Naive thymus-derived CD4-positive, alpha-beta T cell (primary cell): ENCODE measurements around the gene NLGN4X. TPM values are rescaled to one million over a fixed set of nuclear protein-coding genes. Genes with fewer than 3 reads are reported as not detected.

Source experiments
- ATAC-seq: fragments of 150-1000 bp; cut with Tn5 transposase; 2 replicates; pipeline ENCODE4 v1.10.0; 2021; ENCODE audit warnings: mild to moderate bottlenecking, moderate library complexity
- CTCF ChIA-PET: fragments of 350-600 bp; sonication (Branson Sonifier 250); formaldehyde crosslinking; loops from one replicate; lab custom pipeline; 2021; ENCODE audit warnings: antibody characterized with exemption; lab: Charles Lee
- POLR2A ChIA-PET: fragments of 350-600 bp; sonication (Branson Sonifier 250); formaldehyde crosslinking; loops from one replicate; lab custom pipeline; 2021; ENCODE audit warnings: antibody characterized with exemption, inconsistent platforms; lab: Charles Lee
- DNase-seq, 9 donors: peaks; one replicate each; pipeline versions ENCODE4 v3.0.0 to v3.0.0-alpha.2; 2020 to 2022; ENCODE audit warnings: mixed read lengths in 1 of 9
- H3K27ac ChIP-seq: one replicate; pipeline ENCODE4 v1.7.0; 2013; ENCODE audit warnings: mild to moderate bottlenecking, low read depth, low read length, moderate library complexity
- H3K27me3 ChIP-seq, 2 donors: one replicate each; pipeline ENCODE4 v1.7.0; 2013; ENCODE audit warnings: low read length in 2 of 2, mild to moderate bottlenecking in 2 of 2, moderate library complexity in 2 of 2; ENCODE audit not compliant: control insufficient read depth in 2 of 2, insufficient read depth in 2 of 2
- H3K36me3 ChIP-seq, 3 experiments: 1 replicate in 2 of 3; 2 replicates in 1 of 3; pipeline ENCODE4 v1.7.0; 2013; ENCODE audit warnings: low read length in 3 of 3, mild to moderate bottlenecking in 3 of 3, moderate library complexity in 1 of 3; ENCODE audit not compliant: insufficient read depth in 3 of 3, control insufficient read depth in 2 of 3
- H3K4me1 ChIP-seq, 2 donors: one replicate each; pipeline ENCODE4 v1.7.0; 2013; ENCODE audit warnings: low read length in 2 of 2, mild to moderate bottlenecking in 2 of 2, moderate library complexity in 1 of 2; ENCODE audit not compliant: control insufficient read depth in 2 of 2, insufficient read depth in 2 of 2
- H3K4me3 ChIP-seq: 2 replicates; pipeline ENCODE4 v1.7.0; 2013; ENCODE audit warnings: mild to moderate bottlenecking, low read length
- H3K9me3 ChIP-seq, 3 experiments: 1 replicate in 2 of 3; 2 replicates in 1 of 3; pipeline ENCODE4 v1.7.0; 2013; ENCODE audit warnings: low read length in 3 of 3; ENCODE audit not compliant: control insufficient read depth in 2 of 3
- H3K27ac Mint-ChIP-seq, 9 donors: one replicate each; pipeline ENCODE4 v1.8.0; 2020 to 2022; ENCODE audit warnings: mixed read lengths in 9 of 9, mild to moderate bottlenecking in 8 of 9, moderate library complexity in 5 of 9, inconsistent platforms in 2 of 9
- H3K27me3 Mint-ChIP-seq, 5 donors: one replicate each; pipeline ENCODE4 v1.8.0; 2021 to 2022; ENCODE audit warnings: mixed read lengths in 5 of 5, mild to moderate bottlenecking in 1 of 5
- H3K36me3 Mint-ChIP-seq, 5 donors: one replicate each; pipeline ENCODE4 v1.8.0; 2020 to 2022; ENCODE audit warnings: mixed read lengths in 5 of 5, mild to moderate bottlenecking in 3 of 5, inconsistent platforms in 1 of 5
- H3K4me1 Mint-ChIP-seq, 7 donors: one replicate each; pipeline ENCODE4 v1.8.0; 2020 to 2022; ENCODE audit warnings: mixed read lengths in 7 of 7, mild to moderate bottlenecking in 3 of 7, inconsistent platforms in 1 of 7
- H3K4me3 Mint-ChIP-seq, 10 donors: one replicate each; pipeline ENCODE4 v1.8.0; 2020 to 2022; ENCODE audit warnings: mild to moderate bottlenecking in 10 of 10, mixed read lengths in 10 of 10, moderate library complexity in 6 of 10, inconsistent platforms in 2 of 10
- H3K9me3 Mint-ChIP-seq, 11 donors: one replicate each; pipeline ENCODE4 v1.8.0; 2020 to 2022; ENCODE audit warnings: mixed read lengths in 11 of 11, mild to moderate bottlenecking in 4 of 11, inconsistent platforms in 1 of 11, moderate library complexity in 1 of 11
- intact Hi-C, 2 donors: fragments of 100-400 bp; cut with micrococcal nuclease; formaldehyde crosslinking; loops; one replicate each; pipeline ENCODE4 v1.15.1; 2023
- polyA plus RNA-seq, 2 donors: library from polyadenylated mRNA; unstranded; fragments of 300-500 nt; fragmentation: Illumina TruSeq; gene quantifications; one replicate each; pipeline ENCODE4 v1.2.3, GENCODE V29; 2021
- total RNA-seq, 6 experiments: library from RNA in 5 of 6; stranded (reverse) in 5 of 6; gene quantifications; 1 replicate in 5 of 6; 2 replicates in 1 of 6; pipeline ENCODE4 v1.2.3 and lab custom pipeline; 2021 to 2026

The NLGN4X gene
- total and polyA plus RNA-seq, 7 experiments from 2014 or later, result 0.17 TPM; not detected in 6

- no peak for ATAC-seq
Observed at GRCh38 chrX:6203462-6204215, 25.0 kb downstream of the NLGN4X start.

GRCh38 chrX:6199486-6199885 is 29.2 kb downstream of the NLGN4X start:
- no peaks in the 10 kb centered on the region for H3K4me1 ChIP-seq
- peaks cover 0 to 5% (median 0%) of the 10 kb centered on the region in 11 donors for H3K9me3 Mint-ChIP-seq
- no peaks in the 10 kb centered on the region for H3K36me3 Mint-ChIP-seq
- H3K4me3 ChIP-seq, result no peak overlapping the region
- ATAC-seq, result no peak
- POLR2A ChIA-PET, result no interaction called here
- DNase-seq, result no peak
- no peaks in the 10 kb centered on the region for H3K27me3 Mint-ChIP-seq
- CTCF ChIA-PET, result no interaction called here
- H3K27me3 ChIP-seq, result no peaks in the 10 kb centered on the region
- H3K9me3 ChIP-seq, result no peaks in the 10 kb centered on the region
- H3K27ac Mint-ChIP-seq, result no peak overlapping the region
- H3K36me3 ChIP-seq, result no peaks in the 10 kb centered on the region
- H3K27ac ChIP-seq, result no peak overlapping the region
- intact Hi-C loops, result no loop called here
- no peaks in the 10 kb centered on the region for H3K4me1 Mint-ChIP-seq
- no peak overlapping the region for H3K4me3 Mint-ChIP-seq

More at GRCh38 chrX:6203462-6204215, 25.0 kb downstream of the NLGN4X start:
- no peaks in the 10 kb centered on the region for H3K36me3 ChIP-seq
- ChIA-PET POLR2A (no interaction called here), CTCF (no interaction called here)
- Mint-ChIP-seq H3K9me3 (no peaks in the 10 kb centered on the region), H3K4me1 (no peaks in the 10 kb centered on the region), H3K27ac (no peak overlapping the region), H3K4me3 (no peak overlapping the region), H3K27me3 (no peaks in the 10 kb centered on the region), H3K36me3 (no peaks in the 10 kb centered on the region)
- H3K27ac ChIP-seq, result no peak overlapping the region
- no peaks in the 10 kb centered on the region for H3K9me3 ChIP-seq
- intact Hi-C loops, result no loop called here
- DNase-seq, result no peak
- no peaks in the 10 kb centered on the region for H3K27me3 ChIP-seq
- H3K4me1 ChIP-seq, result no peaks in the 10 kb centered on the region
- H3K4me3 ChIP-seq, result no peak overlapping the region

GRCh38 chrX:6187256-6187655 is 41.4 kb downstream of the NLGN4X start:
- Histone ChIP-seq H3K36me3 (no peaks in the 10 kb centered on the region), H3K4me3 (no peak overlapping the region), H3K9me3 (no peaks in the 10 kb centered on the region), H3K4me1 (no peaks in the 10 kb centered on the region), H3K27ac (no peak overlapping the region), H3K27me3 (no peaks in the 10 kb centered on the region)
- DNase-seq, result no peak
- ATAC-seq, result no peak
- intact Hi-C loops, result no loop called here
- Mint-ChIP-seq H3K27ac (no peak overlapping the region), H3K4me1 (no peaks in the 10 kb centered on the region), H3K27me3 (no peaks in the 10 kb centered on the region), H3K9me3 (peaks cover 0 to 5% (median 0%) of the 10 kb centered on the region in 11 donors), H3K36me3 (no peaks in the 10 kb centered on the region), H3K4me3 (no peak overlapping the region)
- ChIA-PET CTCF (no interaction called here), POLR2A (no interaction called here)

- ATAC-seq, result no peak
- CTCF ChIA-PET, result no interaction called here
- no peaks in the 10 kb centered on the region for H3K4me1 ChIP-seq
- POLR2A ChIA-PET, result no interaction called here
- H3K27ac Mint-ChIP-seq, result no peak overlapping the region
- DNase-seq, result no peak
- no peak overlapping the region for H3K4me3 ChIP-seq
- no peaks in the 10 kb centered on the region for H3K9me3 ChIP-seq
- no peak overlapping the region for H3K4me3 Mint-ChIP-seq
- no peak overlapping the region for H3K27ac ChIP-seq
- peaks cover 0 to 3% (median 0%) of the 10 kb centered on the region in 11 donors for H3K9me3 Mint-ChIP-seq
- no peaks in the 10 kb centered on the region for H3K36me3 ChIP-seq
- H3K27me3 ChIP-seq, result no peaks in the 10 kb centered on the region
- no peaks in the 10 kb centered on the region for H3K4me1 Mint-ChIP-seq
- intact Hi-C loops, result no loop called here
- H3K36me3 Mint-ChIP-seq, result no peaks in the 10 kb centered on the region
- peaks cover 0 to 4% (median 0%) of the 10 kb centered on the region in 5 donors for H3K27me3 Mint-ChIP-seq
Observed at GRCh38 chrX:6184900-6185515, 43.7 kb downstream of the NLGN4X start.

- no peaks in the 10 kb centered on the region for H3K27me3 Mint-ChIP-seq
- no peaks in the 10 kb centered on the region for H3K36me3 Mint-ChIP-seq
- no peak overlapping the region for H3K27ac Mint-ChIP-seq
Observed at GRCh38 chrX:6175914-6176313, 52.8 kb downstream of the NLGN4X start.

GRCh38 chrX:6170424-6170823 is 58.2 kb downstream of the NLGN4X start:
- intact Hi-C loops, result no loop called here
- Mint-ChIP-seq H3K27ac (no peak overlapping the region), H3K4me3 (no peak overlapping the region), H3K36me3 (no peaks in the 10 kb centered on the region), H3K27me3 (no peaks in the 10 kb centered on the region), H3K9me3 (peaks cover 0 to 2% (median 0%) of the 10 kb centered on the region in 11 donors), H3K4me1 (no peaks in the 10 kb centered on the region)
- H3K9me3 ChIP-seq, result no peaks in the 10 kb centered on the region
- no peaks in the 10 kb centered on the region for H3K36me3 ChIP-seq
- ATAC-seq (no peak), DNase-seq (no peak)
- CTCF ChIA-PET, result no interaction called here
- no peak overlapping the region for H3K4me3 ChIP-seq
- no peaks in the 10 kb centered on the region for H3K27me3 ChIP-seq
- POLR2A ChIA-PET, result no interaction called here
- no peaks in the 10 kb centered on the region for H3K4me1 ChIP-seq
- H3K27ac ChIP-seq, result no peak overlapping the region

More at GRCh38 chrX:6175914-6176313, 52.8 kb downstream of the NLGN4X start:
- Mint-ChIP-seq H3K4me3 (no peak overlapping the region), H3K9me3 (peaks cover 0 to 2% (median 0%) of the 10 kb centered on the region in 11 donors), H3K4me1 (no peaks in the 10 kb centered on the region)
- intact Hi-C loops, result no loop called here
- no peaks in the 10 kb centered on the region for H3K9me3 ChIP-seq
- H3K27me3 ChIP-seq, result no peaks in the 10 kb centered on the region
- DNase-seq (no peak), ATAC-seq (no peak)
- no peaks in the 10 kb centered on the region for H3K4me1 ChIP-seq
- POLR2A ChIA-PET, result no interaction called here
- H3K4me3 ChIP-seq, result no peak overlapping the region
- no peak overlapping the region for H3K27ac ChIP-seq
- H3K36me3 ChIP-seq, result no peaks in the 10 kb centered on the region
- CTCF ChIA-PET, result no interaction called here

- DNase-seq (no peak), ATAC-seq (no peak)
- Histone ChIP-seq H3K9me3 (no peaks in the 10 kb centered on the region), H3K4me3 (no peak overlapping the region), H3K27ac (no peak overlapping the region), H3K27me3 (no peaks in the 10 kb centered on the region), H3K36me3 (no peaks in the 10 kb centered on the region), H3K4me1 (no peaks in the 10 kb centered on the region)
- Mint-ChIP-seq H3K27me3 (no peaks in the 10 kb centered on the region), H3K4me1 (no peaks in the 10 kb centered on the region), H3K27ac (no peak overlapping the region), H3K36me3 (no peaks in the 10 kb centered on the region), H3K4me3 (no peak overlapping the region), H3K9me3 (peaks cover 0 to 2% (median 0%) of the 10 kb centered on the region in 11 donors)
- CTCF ChIA-PET, result no interaction called here
- POLR2A ChIA-PET, result no interaction called here
- intact Hi-C loops, result no loop called here
Observed at GRCh38 chrX:6169407-6169806, 59.3 kb downstream of the NLGN4X start.
